Tongue (tissue), 2 donors: ENCODE measurements around the gene POU6F2. TPM values are rescaled to one million over a fixed set of nuclear protein-coding genes. Genes with fewer than 3 reads are reported as not detected.

Experiments used
- DNase-seq: peaks from one replicate; pipeline ENCODE4 v3.0.0-alpha.2; 2015
- total RNA-seq: library from RNA; depleted of rRNA; stranded (reverse); fragments of >200 nt; gene quantifications from one replicate; pipeline ENCODE4 v1.2.3, GENCODE V29; 2014

Gene POU6F2
- total RNA-seq, 1 donor from 2014 or later: not detected

DNA sequence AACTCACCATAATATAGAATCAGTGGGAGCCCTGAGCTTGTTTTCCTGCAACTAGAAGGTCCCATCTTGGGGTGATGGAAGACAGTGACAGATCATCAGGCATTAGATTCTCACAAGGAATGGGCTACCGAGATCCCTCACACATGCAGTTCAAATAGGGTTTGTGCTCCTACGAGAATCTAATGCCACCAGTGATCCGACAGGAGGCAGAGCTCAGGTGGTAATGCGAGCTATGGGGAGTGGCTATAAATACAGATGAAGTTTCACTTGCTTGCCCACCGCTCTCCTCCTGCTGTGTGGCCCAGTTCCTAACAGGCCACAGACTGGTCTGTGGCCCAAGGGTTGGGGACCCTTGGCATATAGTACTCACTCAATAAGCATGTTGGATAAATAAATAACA lies 93.4 kb downstream of the POU6F2 start:
- DNase-seq: no peak

- peak; percentile 72 for DNase-seq
Observed at GRCh38 chr7:39073432-39073831, 95.7 kb downstream of the POU6F2 start.

DNA sequence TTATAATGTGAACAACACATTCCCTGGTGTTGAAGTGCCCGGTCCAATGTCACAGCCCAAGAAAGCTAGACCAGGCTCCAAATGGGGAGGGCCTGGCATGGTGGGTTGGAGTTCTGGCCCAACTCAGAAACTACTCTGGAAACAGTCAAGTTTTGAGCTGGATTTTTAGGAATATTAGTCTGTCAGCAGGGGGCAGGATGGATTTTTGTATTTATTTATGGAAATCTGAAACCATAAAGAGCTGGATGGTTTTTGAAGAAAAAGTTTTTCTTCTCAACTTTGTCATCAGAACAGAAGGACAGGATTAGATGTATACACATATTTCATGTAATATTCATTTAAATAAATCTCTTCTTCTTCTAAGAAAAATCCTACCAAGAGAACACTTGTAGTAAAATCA lies 97.5 kb downstream of the POU6F2 start:
- no peak for DNase-seq

DNA sequence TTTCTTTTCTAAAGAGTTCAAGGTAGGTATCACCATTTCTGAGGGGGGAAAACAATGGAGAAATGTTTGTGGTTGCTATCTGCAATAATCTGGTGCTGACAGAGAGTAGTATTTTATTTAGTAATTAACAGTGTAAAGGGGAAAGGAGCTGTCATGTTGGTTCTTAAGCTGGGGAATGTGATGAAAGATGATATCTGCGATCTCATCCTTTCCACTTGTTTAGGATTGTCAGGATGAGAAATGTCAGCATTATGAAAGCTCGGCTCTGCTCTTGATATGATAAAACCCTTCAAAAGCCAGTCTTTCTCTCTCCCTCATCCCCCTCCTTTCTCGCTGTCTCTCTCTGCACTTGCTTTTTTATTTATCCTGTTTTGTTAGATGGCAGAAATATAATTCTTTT lies 106.1 kb downstream of the POU6F2 start:
- DNase-seq: no peak

- no peak for DNase-seq
Observed at GRCh38 chr7:39084349-39084748, 106.6 kb downstream of the POU6F2 start.

- DNase-seq: no peak
Observed at GRCh38 chr7:39085189-39085588, 107.5 kb downstream of the POU6F2 start.

GRCh38 chr7:39085590-39086049 lies 107.9 kb downstream of the POU6F2 start:
- DNase-seq: peak; percentile 41

- no peak for DNase-seq
Observed at GRCh38 chr7:39086638-39087360, 109.1 kb downstream of the POU6F2 start.

DNA sequence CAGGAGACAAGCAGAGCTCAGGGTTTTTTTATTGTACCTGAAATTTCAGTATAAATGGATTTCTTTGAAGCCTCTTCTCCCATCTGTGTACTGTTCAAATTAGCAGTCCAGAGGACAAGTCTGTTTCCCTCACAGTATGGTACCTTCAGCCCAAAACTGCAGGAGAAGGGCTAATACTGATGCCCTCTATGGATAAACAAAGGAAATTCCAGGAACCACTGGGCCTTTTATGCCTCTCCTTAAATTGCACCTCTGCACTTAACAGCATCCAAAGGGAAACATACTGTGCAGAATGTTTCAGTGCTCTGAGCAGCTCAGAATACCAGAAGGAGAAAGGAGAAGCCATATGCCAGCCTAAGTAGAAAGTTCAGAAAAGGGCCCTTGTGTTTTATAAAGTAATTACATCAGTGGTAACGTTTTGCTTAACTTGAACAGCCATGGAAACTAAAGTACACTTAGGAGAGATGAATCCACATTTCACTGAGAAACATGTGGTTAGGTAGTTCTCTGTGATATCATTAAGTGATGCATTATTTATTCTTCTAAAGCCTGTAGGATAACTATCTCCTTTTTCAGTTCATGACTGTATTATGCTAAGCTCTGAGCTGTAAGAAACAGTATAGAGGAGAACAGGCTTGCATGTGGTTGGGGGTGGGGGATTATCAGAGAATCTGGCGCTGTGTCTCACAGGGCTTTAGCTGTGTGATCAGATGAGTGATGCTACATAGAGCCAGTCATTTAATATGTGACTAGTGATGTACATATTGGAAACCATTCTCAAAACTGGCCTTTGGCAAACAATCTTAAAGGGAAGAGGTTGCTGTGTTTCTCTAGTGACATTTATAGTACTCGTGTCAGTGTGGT lies 111.3 kb downstream of the POU6F2 start:
- DNase-seq: no peak

- DNase-seq: no peak
Observed at GRCh38 chr7:39091145-39091544, 113.4 kb downstream of the POU6F2 start.

DNA sequence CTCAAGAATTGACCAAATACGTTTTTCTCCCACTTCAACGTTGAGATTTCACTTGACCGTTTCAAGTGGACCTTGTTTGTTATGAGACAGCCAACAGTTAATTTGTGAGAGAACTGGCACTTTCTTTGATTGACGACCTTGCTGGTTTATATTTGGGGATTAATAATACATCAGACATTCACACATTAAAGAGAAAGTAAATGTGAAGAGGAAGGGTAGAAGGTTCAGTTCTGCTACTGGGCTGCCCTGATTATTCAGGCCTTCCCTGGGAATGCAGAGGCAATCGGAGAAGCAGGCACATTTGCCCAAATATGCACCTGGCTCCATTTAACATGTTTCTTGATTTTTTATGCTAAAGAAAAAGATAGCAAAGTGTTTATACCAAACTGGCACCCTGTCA lies 114.1 kb downstream of the POU6F2 start:
- no peak for DNase-seq

DNA sequence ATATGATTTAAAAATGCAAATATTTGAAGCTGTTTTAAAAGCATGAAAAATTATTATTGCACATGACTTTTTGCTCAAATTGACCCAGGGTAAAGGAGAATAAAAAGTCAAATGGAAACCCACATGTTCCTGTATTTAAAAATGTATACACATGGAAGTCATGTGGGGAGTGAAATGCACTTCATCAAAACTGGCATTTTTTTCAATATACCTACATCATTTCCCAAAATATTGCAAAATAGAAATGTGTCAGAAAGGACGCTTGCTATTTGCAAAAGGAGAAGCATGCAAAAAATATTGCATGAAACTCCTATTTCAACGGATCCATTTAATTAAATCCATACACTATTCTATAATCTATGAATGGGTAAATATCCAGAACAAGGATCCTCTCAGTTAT lies 117.0 kb downstream of the POU6F2 start:
- DNase-seq: no peak

- no peak for DNase-seq
Observed at GRCh38 chr7:39095875-39096619, 118.3 kb downstream of the POU6F2 start.

- no peak for DNase-seq
Observed at GRCh38 chr7:39098506-39098905, 120.8 kb downstream of the POU6F2 start.

GRCh38 chr7:39099146-39099545 lies 121.4 kb downstream of the POU6F2 start:
- DNase-seq: no peak

DNA sequence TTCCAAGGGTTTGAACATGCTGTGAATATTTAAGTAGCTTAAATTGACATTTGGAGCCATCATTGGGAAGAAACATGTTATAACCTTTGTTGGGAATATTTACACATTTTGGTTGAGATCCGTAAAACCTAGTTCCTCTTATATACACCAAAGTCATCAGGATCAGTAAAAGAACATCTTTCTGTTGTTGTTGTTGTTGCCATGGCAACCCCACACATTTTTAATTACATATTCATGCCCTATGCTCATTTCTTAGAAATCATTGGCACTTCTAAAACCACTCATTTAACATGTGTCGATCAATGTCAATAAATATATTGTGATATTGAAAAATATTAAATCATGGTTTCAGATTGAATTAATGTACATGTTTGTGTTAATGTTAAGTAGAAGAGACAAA lies 122.6 kb downstream of the POU6F2 start:
- DNase-seq: no peak

- DNase-seq: no peak
Observed at GRCh38 chr7:39102234-39102633, 124.5 kb downstream of the POU6F2 start.

DNA sequence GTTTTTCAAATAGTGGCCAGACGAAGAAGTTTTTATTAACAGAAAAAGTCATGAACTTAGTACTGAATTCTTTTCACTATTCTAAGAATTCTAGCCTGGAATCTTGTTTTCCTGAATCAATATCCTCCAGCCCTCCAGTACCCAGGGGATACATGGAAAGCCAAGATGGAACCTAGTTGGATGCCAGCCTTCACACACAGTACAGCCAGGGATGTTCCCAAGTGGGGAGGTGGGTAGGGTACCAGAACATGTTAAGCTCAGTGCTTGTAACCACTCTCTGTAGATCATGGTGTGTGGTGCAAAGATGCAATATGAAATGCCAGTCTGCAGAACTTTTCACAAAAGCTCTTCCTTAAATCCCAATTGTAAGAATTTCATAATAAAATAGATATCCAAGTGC lies 128.0 kb downstream of the POU6F2 start:
- no peak for DNase-seq

DNA sequence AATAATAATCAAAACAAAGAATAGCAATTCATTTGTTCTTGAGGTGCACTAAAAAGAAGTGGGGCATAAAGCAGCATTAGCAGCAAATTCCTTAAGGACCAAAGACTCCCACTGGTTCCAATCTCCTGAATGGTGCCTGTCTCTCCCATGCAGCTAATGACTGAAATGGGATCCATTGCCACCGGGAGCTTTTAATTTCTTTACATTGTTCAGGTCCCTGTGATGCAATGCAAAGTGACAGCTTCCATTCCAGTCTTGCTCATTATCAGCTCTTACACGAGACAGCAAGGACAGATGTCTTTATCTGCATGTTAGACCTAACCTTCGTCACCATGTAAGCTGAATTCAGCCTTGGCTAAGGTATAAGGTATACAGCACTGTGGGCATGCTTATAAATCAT lies 148.1 kb downstream of the POU6F2 start:
- no peak for DNase-seq

GRCh38 chr7:39127058-39127457 lies 149.3 kb downstream of the POU6F2 start:
- no peak for DNase-seq

DNA sequence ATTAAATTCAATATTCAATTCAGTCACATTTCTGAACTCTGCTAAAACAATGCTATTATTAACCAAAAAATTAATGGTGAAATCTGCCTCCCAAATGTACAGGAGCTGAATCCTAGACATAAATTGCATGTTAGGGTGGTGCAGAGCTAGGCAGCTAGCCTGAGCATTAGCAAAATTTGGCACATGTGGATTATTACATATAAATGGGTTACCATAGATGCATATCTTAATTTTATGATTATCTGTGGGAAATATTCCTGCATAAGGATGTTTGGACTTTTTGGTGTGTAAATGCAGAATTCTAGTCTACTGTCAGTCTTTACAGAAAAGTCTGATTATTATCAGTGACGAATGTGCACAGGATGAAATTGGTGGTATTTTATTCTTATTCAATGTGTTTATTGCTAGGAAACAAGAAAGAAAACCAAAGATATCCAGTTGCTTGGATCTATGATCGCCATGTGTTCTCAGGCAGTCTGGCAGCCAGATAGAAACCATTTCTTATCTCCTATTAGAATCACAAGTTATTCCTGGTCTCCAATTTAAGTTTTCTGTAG lies 150.7 kb downstream of the POU6F2 start:
- no peak for DNase-seq

GRCh38 chr7:39130274-39130673 lies 152.6 kb downstream of the POU6F2 start:
- no peak for DNase-seq
